K562 (cell line): ENCODE data around the gene CADM2.

Experiments
- CSDE1 ChIP-seq, 2 experiments: fragments of 450-650 bp; IDR thresholded peaks; 2 replicates each; pipeline ENCODE4 v1.6.1; 2016; ENCODE audit warnings: mild to moderate bottlenecking in 1 of 2
- POLR2A ChIP-seq: fragments of 450-650 bp; conservative IDR thresholded peaks from 2 replicates; pipeline ENCODE4 v1.6.1; 2016
- SP1 ChIP-seq: sonication (generic); formaldehyde crosslinking; IDR thresholded peaks from 2 replicates; pipeline ENCODE4 v1.8.1; 2022; ENCODE audit warnings: mild to moderate bottlenecking, missing genetic modification reagents
- TEAD2 ChIP-seq: fragments of 450-650 bp; IDR thresholded peaks from 2 replicates; pipeline ENCODE4 v1.6.1; 2016; ENCODE audit warnings: missing genetic modification characterization, control low read depth, missing compliant biosample characterization
- ZC3H4 ChIP-seq: sonication (generic); formaldehyde crosslinking; IDR thresholded peaks from 2 replicates; pipeline ENCODE4 v1.9.0; 2021; ENCODE audit warnings: missing genetic modification reagents, borderline replicate concordance

GRCh38 chr3:85264381-85264780 lies 305.6 kb downstream of the CADM2 start:
- no peak for TF ChIP-seq CSDE1 (IDR thresholded peaks at IDR 0.05)
- no peak for TF ChIP-seq ZC3H4 (CRISPR knock-in tag)
- no peak for TF ChIP-seq SP1
- no peak for TF ChIP-seq POLR2A
- no peak for TF ChIP-seq TEAD2 (tag)
